HCT116 (cell line): ENCODE measurements around the gene USP50. TPM values are rescaled to one million over a fixed set of nuclear protein-coding genes. Genes with fewer than 3 reads are reported as not detected.

ENCODE experiments used
- ATAC-seq: fragments of 200-7000 bp; cut with Tn5 transposase; 2 replicates; pipeline ENCODE4 v1.9.1; 2020; ENCODE audit warnings: mild to moderate bottlenecking, moderate library complexity
- BruUV-seq: library from RNA; stranded (reverse); fragments of 400-500 nt; replicated peaks from 2 replicates; lab custom pipeline; 2021; lab: Mats Ljungman, UMichigan
- CTCF ChIA-PET: fragments of 300-600 bp; sonication (Branson Sonifier 250); formaldehyde crosslinking; loops from one replicate; lab custom pipeline; 2021; ENCODE audit warnings: antibody characterized with exemption; lab: Charles Lee
- POLR2A ChIA-PET: fragments of 300-600, 350-600 bp; sonication (Branson Sonifier 250); formaldehyde crosslinking; loops from one replicate; lab custom pipeline; 2021; ENCODE audit warnings: antibody characterized with exemption; lab: Charles Lee
- RAD21 ChIA-PET, 2 experiments: fragments of 300-600 bp; sonication (Branson Sonifier 250); formaldehyde crosslinking; loops; one replicate each; lab custom pipeline; 2023; ENCODE audit warnings: low total read pairs in 2 of 2; ENCODE audit not compliant: uncharacterized antibody in 2 of 2, unreplicated experiment in 2 of 2, low non-redundant PET in 1 of 2; lab: Charles Lee
- DNase-seq: peaks from one replicate; pipeline ENCODE4 v3.0.0-alpha.2; 2010; ENCODE audit warnings: low read depth, low spot score
- H2AFZ ChIP-seq: fragments of 200-600 bp; shearing (Covaris generic), sonication (generic); 2 replicates; pipeline ENCODE4 v1.6.1; 2017; ENCODE audit warnings: low read depth, mixed run types, mixed read lengths, antibody characterized with exemption, low read length; ENCODE audit not compliant: poor library complexity, severe bottlenecking
- H3K27ac ChIP-seq: 2 replicates; pipeline ENCODE4 v1.5.1; 2012; ENCODE audit warnings: low read depth, low read length
- H3K27me3 ChIP-seq: fragments of 200-600 bp; sonication (generic); 2 replicates; pipeline ENCODE4 v1.6.1; 2016; ENCODE audit warnings: mixed run types, low read length, mixed read lengths; ENCODE audit not compliant: insufficient read depth
- H3K36me3 ChIP-seq, 2 experiments: fragments of 200-500 bp in 1 of 2; fragments of 200-600 bp in 1 of 2; sonication (Bioruptor generic) in 1 of 2; sonication (generic) in 1 of 2; 2 replicates each; pipeline versions ENCODE4 v1.5.1 to v1.6.1; 2014 to 2016; ENCODE audit warnings: low read length in 2 of 2, inconsistent platforms in 1 of 2, mixed read lengths in 1 of 2, mixed run types in 1 of 2; ENCODE audit not compliant: insufficient read depth in 2 of 2, control insufficient read depth in 1 of 2
- H3K4me1 ChIP-seq, 2 experiments: fragments of 200-600 bp in 1 of 2; sonication (generic) in 1 of 2; 2 replicates each; pipeline versions ENCODE4 v1.5.1 to v1.6.1; 2012 to 2017; ENCODE audit warnings: low read length in 2 of 2, inconsistent platforms in 1 of 2, mild to moderate bottlenecking in 1 of 2, mixed read lengths in 1 of 2, mixed run types in 1 of 2, moderate library complexity in 1 of 2; ENCODE audit not compliant: insufficient read depth in 2 of 2, control insufficient read depth in 1 of 2
- H3K4me2 ChIP-seq: fragments of 200-600 bp; sonication (generic); 2 replicates; pipeline ENCODE4 v1.6.1; 2017; ENCODE audit warnings: mixed run types, low read length, mixed read lengths
- H3K4me3 ChIP-seq, 2 experiments: fragments of 200-600 bp in 1 of 2; sonication (generic) in 1 of 2; replicated peaks in 1 of 2; 2 replicates each; pipeline ENCODE4 v1.5.1; 2011 to 2016; ENCODE audit warnings: low read length in 2 of 2, control low read depth in 1 of 2, low read depth in 1 of 2, mild to moderate bottlenecking in 1 of 2, mixed read lengths in 1 of 2, mixed run types in 1 of 2
- H3K79me2 ChIP-seq: fragments of 200-600 bp; sonication (generic); 2 replicates; pipeline ENCODE4 v1.6.1; 2017; ENCODE audit warnings: mild to moderate bottlenecking, mixed run types, low read length, moderate library complexity, mixed read lengths; ENCODE audit not compliant: insufficient read depth
- H3K9ac ChIP-seq: fragments of 200-600 bp; sonication (generic); 2 replicates; pipeline ENCODE4 v1.6.1; 2016; ENCODE audit warnings: low read length, mixed read lengths
- H3K9me2 ChIP-seq: fragments of 200-600 bp; sonication (generic), shearing (Covaris generic); 2 replicates; pipeline ENCODE4 v1.6.1; 2017; ENCODE audit warnings: mixed run types, mild to moderate bottlenecking, moderate library complexity; ENCODE audit not compliant: insufficient read depth
- H3K9me3 ChIP-seq, 2 experiments: fragments of 200-500 bp in 1 of 2; fragments of 200-600 bp in 1 of 2; sonication (Bioruptor generic) in 1 of 2; sonication (generic) in 1 of 2; 2 replicates each; pipeline ENCODE4 v1.6.1; 2014 to 2017; ENCODE audit warnings: low read length in 2 of 2, mixed read lengths in 2 of 2, inconsistent platforms in 1 of 2, low read depth in 1 of 2, mild to moderate bottlenecking in 1 of 2, mixed run types in 1 of 2, moderate library complexity in 1 of 2; ENCODE audit not compliant: control insufficient read depth in 1 of 2, insufficient read depth in 1 of 2
- H4K20me1 ChIP-seq: fragments of 200-600 bp; sonication (generic), shearing (Covaris generic); 2 replicates; pipeline ENCODE4 v1.6.1; 2017; ENCODE audit warnings: mixed run types, mild to moderate bottlenecking, moderate library complexity; ENCODE audit not compliant: insufficient read depth
- EGR1 ChIP-seq: IDR thresholded peaks from 2 replicates; pipeline ENCODE4 v1.6.1; 2012; ENCODE audit warnings: low read depth
- EZH2 ChIP-seq: fragments of 200-600 bp; sonication (generic); IDR thresholded peaks from 2 replicates; pipeline ENCODE4 v1.6.1; 2017; ENCODE audit warnings: antibody characterized with exemption, mixed run types
- FOSL1 ChIP-seq: IDR thresholded peaks from 2 replicates; pipeline ENCODE4 v1.6.1; 2012; ENCODE audit warnings: low read depth
- JUND ChIP-seq: IDR thresholded peaks from 2 replicates; pipeline ENCODE4 v1.6.1; 2012
- POLR2A ChIP-seq: IDR thresholded peaks from 2 replicates; pipeline ENCODE4 v1.7.0; 2011; ENCODE audit warnings: borderline replicate concordance; ENCODE audit not compliant: insufficient read depth, insufficient read length; ENCODE audit errors: extremely low read depth
- SIN3A ChIP-seq: IDR thresholded peaks from 2 replicates; pipeline ENCODE4 v1.6.1; 2012; ENCODE audit warnings: low read depth
- SP1 ChIP-seq: IDR thresholded peaks from 2 replicates; pipeline ENCODE4 v1.6.1; 2012; ENCODE audit warnings: low read depth
- SRF ChIP-seq: IDR thresholded peaks from 2 replicates; pipeline ENCODE4 v1.6.1; 2012; ENCODE audit warnings: low read depth
- TCF7L2 ChIP-seq: IDR thresholded peaks from 2 replicates; pipeline ENCODE4 v1.7.0; 2011; ENCODE audit warnings: borderline replicate concordance, inconsistent platforms; ENCODE audit not compliant: insufficient read depth, insufficient read length; ENCODE audit errors: extremely low read depth
- intact Hi-C: fragments of 100-400 bp; cut with micrococcal nuclease; formaldehyde crosslinking; loops from 2 replicates; pipeline ENCODE4 v1.10.0; 2022
- total RNA-seq: library from RNA; stranded (reverse); gene quantifications from one replicate; pipeline ENCODE4 v1.2.1, GENCODE V29; 2021; ENCODE audit not compliant: unreplicated experiment
- TF ChIP-seq, protein P1 (sequence below): IDR thresholded peaks from 2 replicates; pipeline ENCODE4 v1.6.1; 2012
- TF ChIP-seq, protein P2 (sequence below): IDR thresholded peaks from 2 replicates; pipeline ENCODE4 v1.6.1; 2012
- TF ChIP-seq, protein P3 (sequence below): IDR thresholded peaks from 2 replicates; pipeline ENCODE4 v1.6.1; 2012; ENCODE audit warnings: low read depth

The USP50 gene
- total RNA-seq, 1 experiment from 2014 or later = not detected

DNA sequence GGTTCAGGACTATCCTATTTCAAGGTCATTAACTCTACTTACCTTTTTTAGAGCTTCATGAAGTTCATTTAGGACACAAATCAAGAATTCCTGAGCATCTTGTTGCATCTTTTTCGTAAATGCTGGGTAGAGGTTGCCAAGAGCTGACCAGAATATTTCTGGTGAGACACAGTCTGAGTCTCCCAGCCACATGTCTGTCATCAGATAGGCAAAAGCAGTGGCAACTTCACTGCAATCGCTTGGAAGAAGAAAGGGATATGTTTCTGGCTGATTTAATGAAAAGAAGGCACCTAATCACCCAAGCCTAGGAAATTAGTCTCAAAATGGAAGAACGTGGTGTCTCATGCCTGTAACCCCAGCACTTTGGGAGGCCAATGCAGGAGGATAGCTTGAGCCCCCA lies 2.9 kb downstream of the USP50 start:
- no peak overlapping the region for H3K4me2 ChIP-seq

More for the DNA sequence above, 2.9 kb downstream of the USP50 start:
- Histone ChIP-seq H3K79me2 (no peaks in the 10 kb centered on the region), H3K36me3 (no peaks in the 10 kb centered on the region), H3K4me1 (no peaks in the 10 kb centered on the region), H3K9me3 (no peaks in the 10 kb centered on the region), H2AFZ (no peak overlapping the region), H3K4me3 (no peak overlapping the region), H3K9ac (no peak overlapping the region), H3K27ac (no peak overlapping the region), H3K27me3 (no peaks in the 10 kb centered on the region), H4K20me1 (no peaks in the 10 kb centered on the region), H3K9me2 (no peaks in the 10 kb centered on the region)
- DNase-seq (no peak), ATAC-seq (no peak)
- ChIA-PET POLR2A (interaction anchor here (0.6 kb wide), 1 partner anchor 30 kb away, joined by 6 read pairs; no protein-coding TSS in a partner anchor), CTCF (no interaction called here), RAD21 (no interaction called here)
- intact Hi-C loops = no loop called here
- no TSS peak for BruUV-seq
- TF ChIP-seq SIN3A (no peak), TCF7L2 (no peak), SP1 (no peak), EZH2 (no peak), POLR2A (no peak), SRF (no peak), JUND (no peak), FOSL1 (no peak), EGR1 (no peak)
- TF ChIP-seq, protein P1, sequence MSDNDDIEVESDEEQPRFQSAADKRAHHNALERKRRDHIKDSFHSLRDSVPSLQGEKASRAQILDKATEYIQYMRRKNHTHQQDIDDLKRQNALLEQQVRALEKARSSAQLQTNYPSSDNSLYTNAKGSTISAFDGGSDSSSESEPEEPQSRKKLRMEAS = no peak
- TF ChIP-seq, protein P2, sequence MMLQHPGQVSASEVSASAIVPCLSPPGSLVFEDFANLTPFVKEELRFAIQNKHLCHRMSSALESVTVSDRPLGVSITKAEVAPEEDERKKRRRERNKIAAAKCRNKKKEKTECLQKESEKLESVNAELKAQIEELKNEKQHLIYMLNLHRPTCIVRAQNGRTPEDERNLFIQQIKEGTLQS = no peak
- TF ChIP-seq, protein P3, sequence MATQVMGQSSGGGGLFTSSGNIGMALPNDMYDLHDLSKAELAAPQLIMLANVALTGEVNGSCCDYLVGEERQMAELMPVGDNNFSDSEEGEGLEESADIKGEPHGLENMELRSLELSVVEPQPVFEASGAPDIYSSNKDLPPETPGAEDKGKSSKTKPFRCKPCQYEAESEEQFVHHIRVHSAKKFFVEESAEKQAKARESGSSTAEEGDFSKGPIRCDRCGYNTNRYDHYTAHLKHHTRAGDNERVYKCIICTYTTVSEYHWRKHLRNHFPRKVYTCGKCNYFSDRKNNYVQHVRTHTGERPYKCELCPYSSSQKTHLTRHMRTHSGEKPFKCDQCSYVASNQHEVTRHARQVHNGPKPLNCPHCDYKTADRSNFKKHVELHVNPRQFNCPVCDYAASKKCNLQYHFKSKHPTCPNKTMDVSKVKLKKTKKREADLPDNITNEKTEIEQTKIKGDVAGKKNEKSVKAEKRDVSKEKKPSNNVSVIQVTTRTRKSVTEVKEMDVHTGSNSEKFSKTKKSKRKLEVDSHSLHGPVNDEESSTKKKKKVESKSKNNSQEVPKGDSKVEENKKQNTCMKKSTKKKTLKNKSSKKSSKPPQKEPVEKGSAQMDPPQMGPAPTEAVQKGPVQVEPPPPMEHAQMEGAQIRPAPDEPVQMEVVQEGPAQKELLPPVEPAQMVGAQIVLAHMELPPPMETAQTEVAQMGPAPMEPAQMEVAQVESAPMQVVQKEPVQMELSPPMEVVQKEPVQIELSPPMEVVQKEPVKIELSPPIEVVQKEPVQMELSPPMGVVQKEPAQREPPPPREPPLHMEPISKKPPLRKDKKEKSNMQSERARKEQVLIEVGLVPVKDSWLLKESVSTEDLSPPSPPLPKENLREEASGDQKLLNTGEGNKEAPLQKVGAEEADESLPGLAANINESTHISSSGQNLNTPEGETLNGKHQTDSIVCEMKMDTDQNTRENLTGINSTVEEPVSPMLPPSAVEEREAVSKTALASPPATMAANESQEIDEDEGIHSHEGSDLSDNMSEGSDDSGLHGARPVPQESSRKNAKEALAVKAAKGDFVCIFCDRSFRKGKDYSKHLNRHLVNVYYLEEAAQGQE = no peak
